IMR-90 (cell line): ENCODE measurements around the gene EZR.

Experiments used
- CEBPB ChIP-seq: IDR thresholded peaks from 2 replicates; pipeline ENCODE4 v1.6.1; 2012; ENCODE audit warnings: low read depth, low read length, improper control_type of control experiment
- POLR2A ChIP-seq: IDR thresholded peaks from 2 replicates; pipeline ENCODE4 v1.6.1; 2012; ENCODE audit warnings: mild to moderate bottlenecking, low read depth, low read length
- RCOR1 ChIP-seq: IDR thresholded peaks from 2 replicates; pipeline ENCODE4 v1.6.1; 2012; ENCODE audit warnings: mild to moderate bottlenecking, low read length, improper control_type of control experiment; ENCODE audit not compliant: insufficient replicate concordance
- RFX5 ChIP-seq: IDR thresholded peaks from 2 replicates; pipeline ENCODE4 v1.8.0; 2012; ENCODE audit warnings: low read depth, mild to moderate bottlenecking, low read length, moderate library complexity
- TF ChIP-seq, protein P1 (sequence below): conservative IDR thresholded peaks from 2 replicates; pipeline ENCODE4 v1.5.1; 2012; ENCODE audit warnings: mild to moderate bottlenecking, low read depth, low read length, improper control_type of control experiment
- TF ChIP-seq, protein P2 (sequence below): fragments of 150-350 bp; IDR thresholded peaks from 2 replicates; pipeline ENCODE4 v1.6.1; 2017; ENCODE audit warnings: mild to moderate bottlenecking, antibody characterized with exemption, low read length, low read depth

DNA sequence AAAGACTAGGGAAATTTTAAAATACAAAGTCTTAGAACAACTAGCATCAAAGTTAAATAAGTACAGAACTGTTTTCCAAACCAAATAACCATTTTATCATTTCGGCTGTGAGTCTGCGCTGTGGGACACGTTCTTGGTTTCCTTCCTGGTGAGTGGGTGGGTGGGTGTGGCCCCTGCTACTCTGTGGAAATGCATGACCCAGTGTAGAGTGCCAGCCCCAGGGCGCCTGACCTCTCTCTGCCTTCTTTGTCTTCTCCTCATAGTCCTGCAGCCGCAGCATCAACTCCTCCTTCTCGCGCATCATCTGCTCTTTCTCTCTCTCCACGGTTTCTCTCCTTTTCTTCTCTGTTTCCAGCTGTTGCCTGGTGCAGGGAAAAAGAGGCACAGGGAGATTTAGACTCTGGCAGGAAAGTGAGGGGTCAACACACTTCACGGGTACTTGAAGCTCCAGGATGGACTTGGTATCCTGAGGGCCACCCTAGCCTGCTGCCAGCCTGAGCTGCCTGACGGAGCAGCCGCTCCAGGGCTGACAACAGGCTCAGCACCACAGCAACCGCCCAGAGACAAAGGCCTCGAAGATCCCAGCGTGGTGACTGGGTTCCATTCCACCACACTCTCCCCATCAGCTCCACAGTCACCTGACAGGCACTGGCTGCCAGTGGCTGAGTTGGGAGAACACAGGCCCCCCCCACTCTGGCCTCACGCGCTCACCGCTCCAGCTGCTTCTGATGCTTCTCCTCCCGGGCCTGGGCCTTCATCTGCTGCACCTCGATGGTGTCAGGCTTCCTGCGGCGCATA lies 48.4 kb downstream of the EZR start:
- TF ChIP-seq POLR2A (no peak), RCOR1 (no peak), RFX5 (no peak), CEBPB (no peak)
- TF ChIP-seq, protein P1, sequence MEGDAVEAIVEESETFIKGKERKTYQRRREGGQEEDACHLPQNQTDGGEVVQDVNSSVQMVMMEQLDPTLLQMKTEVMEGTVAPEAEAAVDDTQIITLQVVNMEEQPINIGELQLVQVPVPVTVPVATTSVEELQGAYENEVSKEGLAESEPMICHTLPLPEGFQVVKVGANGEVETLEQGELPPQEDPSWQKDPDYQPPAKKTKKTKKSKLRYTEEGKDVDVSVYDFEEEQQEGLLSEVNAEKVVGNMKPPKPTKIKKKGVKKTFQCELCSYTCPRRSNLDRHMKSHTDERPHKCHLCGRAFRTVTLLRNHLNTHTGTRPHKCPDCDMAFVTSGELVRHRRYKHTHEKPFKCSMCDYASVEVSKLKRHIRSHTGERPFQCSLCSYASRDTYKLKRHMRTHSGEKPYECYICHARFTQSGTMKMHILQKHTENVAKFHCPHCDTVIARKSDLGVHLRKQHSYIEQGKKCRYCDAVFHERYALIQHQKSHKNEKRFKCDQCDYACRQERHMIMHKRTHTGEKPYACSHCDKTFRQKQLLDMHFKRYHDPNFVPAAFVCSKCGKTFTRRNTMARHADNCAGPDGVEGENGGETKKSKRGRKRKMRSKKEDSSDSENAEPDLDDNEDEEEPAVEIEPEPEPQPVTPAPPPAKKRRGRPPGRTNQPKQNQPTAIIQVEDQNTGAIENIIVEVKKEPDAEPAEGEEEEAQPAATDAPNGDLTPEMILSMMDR: no peak
- TF ChIP-seq, protein P2, sequence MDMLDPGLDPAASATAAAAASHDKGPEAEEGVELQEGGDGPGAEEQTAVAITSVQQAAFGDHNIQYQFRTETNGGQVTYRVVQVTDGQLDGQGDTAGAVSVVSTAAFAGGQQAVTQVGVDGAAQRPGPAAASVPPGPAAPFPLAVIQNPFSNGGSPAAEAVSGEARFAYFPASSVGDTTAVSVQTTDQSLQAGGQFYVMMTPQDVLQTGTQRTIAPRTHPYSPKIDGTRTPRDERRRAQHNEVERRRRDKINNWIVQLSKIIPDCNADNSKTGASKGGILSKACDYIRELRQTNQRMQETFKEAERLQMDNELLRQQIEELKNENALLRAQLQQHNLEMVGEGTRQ: no peak
